Measurements from ENCODE around the gene GABRG3.
"Not testable (repeated sequence)": the region's sequence is repeated elsewhere in the genome, so short reads cannot be mapped to it uniquely, and the experiment has no call there.

GABRG3 gene

GRCh38 chr15:27175472-27176153, 204.6 kb downstream of the GABRG3 start:
- no peak for DNase-seq

GRCh38 chr15:27176785-27177406, 205.9 kb downstream of the GABRG3 start:
- no peak for DNase-seq

- no peak for DNase-seq
These were observed 208.8 kb downstream of the GABRG3 start for GRCh38 chr15:27179789-27180188.

GRCh38 chr15:27182561-27183110, 211.7 kb downstream of the GABRG3 start:
- no peak for DNase-seq

DNA sequence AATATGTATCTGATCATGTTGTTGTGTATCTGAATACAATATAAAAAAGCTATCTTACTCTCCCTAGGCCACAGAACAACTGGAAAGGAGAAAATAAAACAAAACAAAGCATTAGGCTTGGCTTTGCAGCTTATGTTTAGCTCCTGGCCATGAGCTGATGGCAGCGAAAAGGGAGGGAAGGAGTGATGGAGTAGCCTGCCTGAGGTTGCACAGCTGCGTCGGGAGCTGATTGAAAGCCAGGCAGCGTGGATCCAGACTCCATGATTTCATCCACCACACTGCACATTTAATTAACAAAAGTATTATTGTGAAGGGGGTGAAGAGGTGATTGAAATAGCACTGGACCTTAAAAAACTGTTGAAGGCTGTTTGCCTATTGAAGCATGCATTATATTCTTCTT, 212.2 kb downstream of the GABRG3 start:
- peak in 2 of 58 donors; percentile 8 to 13 for DNase-seq

GRCh38 chr15:27191515-27191914, 220.5 kb downstream of the GABRG3 start:
- DNase-seq = not testable (repeated sequence)

DNA sequence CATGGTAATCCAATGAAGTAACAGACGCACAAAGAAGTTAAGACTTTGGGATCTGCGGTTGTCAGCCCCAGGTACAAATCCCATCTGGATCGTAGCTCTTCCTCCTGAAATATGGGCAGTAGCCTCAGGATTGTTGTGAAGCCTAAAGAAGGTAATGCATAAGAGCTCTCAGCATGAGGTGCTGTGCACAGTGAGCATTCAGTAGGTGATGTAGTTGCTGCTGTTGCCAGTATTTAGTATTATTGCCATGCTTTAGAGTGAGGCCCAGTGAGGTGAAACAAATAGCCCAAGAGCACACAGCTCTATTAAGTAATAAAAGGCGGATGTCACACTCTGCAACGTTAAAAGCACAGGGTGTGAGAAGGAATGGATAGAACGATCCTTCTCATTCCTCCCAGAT, 225.7 kb downstream of the GABRG3 start:
- DNase-seq = no peak

DNA sequence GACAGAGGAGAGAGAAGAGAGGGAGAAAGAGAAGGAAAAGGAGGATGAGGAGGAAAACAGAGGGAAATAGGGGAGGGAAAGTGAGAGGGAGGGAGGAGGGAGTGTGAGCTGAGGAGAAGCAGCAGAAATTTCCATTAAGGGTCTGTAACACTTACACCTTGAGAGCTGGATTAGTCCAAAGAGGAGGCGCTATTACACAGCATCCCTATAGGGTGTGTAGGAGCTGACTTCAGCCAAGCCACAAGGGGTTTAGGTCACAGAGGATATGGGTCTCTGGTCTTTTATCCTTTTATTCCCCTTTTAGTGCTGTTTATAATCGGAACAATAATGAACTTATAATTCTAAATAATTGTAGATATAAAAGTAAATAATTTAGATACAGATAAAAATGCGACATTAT, 230.4 kb downstream of the GABRG3 start:
- no peak for DNase-seq

- DNase-seq = no peak
These were observed 239.2 kb downstream of the GABRG3 start for GRCh38 chr15:27210176-27210575.

- no peak for DNase-seq
These were observed 243.1 kb downstream of the GABRG3 start for GRCh38 chr15:27214032-27214431.

DNA sequence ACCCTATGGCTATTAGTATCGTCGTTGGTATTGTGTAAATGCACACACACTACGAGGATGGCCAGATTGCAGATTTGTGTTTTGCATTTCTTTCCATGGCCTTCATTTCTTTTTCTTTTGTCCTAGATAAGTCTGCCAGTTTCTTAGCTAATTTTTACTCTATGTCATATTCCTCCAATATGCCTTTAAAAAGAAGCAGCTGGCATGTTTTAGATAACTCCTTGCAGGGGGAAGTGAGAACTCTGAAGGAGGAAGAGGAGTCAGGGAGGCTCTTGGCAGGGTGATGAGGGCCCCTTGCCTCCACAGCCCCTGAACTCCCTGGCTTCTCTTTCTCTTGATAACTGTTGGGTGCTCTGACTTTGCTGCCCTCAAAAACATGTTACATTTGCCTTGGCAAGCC, 244.0 kb downstream of the GABRG3 start:
- DNase-seq = peak in 1 of 58 donors; percentile 11

GRCh38 chr15:27218426-27218825, 247.4 kb downstream of the GABRG3 start:
- DNase-seq = no peak

DNA sequence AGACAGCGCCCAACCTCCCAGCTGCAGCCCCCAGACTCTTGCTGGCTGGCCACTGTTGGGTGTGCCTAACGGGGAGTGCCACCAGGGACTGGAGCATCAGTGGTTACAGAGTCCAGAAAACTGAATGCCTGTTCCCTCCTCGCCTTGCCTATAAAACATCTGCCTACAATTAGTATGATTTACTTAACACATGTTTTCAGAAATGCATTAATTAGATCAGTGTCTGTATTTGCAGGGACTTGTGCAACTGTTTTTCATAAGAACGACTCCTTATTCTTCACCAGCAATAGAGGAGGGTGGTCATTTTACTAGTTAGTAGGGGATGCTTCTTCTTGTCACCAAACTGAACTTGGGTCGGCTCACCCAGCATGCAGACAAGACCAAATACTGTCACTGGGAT, 248.7 kb downstream of the GABRG3 start:
- no peak for DNase-seq

DNA sequence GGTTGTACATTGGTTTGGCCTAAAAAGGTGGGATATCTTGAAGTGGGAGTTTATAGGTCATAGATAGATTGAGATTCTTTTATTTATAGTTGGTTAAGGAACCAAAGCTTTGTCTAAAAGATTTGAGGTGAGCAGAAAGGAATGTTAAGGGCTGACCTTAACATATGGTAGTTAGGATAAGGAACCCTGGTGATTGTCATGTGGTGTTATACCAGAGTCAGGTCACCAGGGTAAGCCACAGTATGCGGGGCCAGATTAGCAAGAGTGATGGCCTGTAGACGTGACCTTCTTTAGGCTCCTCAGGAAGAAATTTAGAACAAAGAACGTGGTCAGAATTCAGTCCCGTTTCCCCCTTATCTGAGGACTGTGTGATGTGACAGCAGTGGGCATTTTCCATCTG, 249.2 kb downstream of the GABRG3 start:
- DNase-seq = no peak

- DNase-seq = no peak
These were observed 251.5 kb downstream of the GABRG3 start for GRCh38 chr15:27222479-27222878.

- DNase-seq = no peak
These were observed 252.2 kb downstream of the GABRG3 start for GRCh38 chr15:27223179-27223578.

GRCh38 chr15:27231811-27232210, 260.8 kb downstream of the GABRG3 start:
- DNase-seq = no peak

- DNase-seq = no peak
These were observed 261.9 kb downstream of the GABRG3 start for GRCh38 chr15:27232876-27233275.

DNA sequence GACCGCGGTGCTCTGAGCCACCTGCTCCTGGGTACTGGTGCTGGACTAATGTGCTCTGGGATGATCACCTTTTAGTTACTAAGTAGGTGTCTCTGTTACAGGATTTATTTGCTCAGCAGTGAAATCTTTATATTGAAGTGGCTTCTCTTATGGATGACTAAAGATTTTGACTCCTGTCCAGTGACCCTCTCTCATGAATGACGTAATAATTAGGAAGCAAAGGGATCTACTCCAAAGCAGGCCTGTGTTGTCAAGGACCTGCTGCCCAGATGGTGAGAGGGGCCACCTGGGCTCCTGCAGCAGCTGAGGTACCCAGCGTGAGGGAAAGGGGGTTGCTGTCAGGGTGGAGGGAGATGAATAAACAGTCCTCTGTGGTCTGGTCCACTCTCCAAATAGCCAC, 263.6 kb downstream of the GABRG3 start:
- DNase-seq = no peak

DNA sequence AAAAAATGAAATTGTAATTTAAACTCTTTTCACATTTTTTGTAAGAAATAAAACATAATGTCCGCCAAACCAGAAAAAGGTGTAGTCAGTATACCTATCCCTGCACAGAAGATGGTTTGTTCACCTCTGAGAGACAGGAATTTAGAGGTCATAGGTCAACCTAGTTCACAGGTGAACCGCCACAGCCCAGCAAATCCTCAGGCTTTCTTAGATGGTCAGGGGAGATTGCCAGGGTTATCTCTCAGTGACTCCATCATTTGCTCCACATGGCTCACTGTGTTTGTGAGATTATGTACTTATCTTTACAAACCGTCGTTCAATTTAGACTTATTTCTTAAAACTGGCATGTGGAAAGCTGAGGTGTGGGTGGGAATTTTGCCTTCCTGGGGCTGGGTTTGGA, 264.2 kb downstream of the GABRG3 start:
- no peak for DNase-seq

DNA sequence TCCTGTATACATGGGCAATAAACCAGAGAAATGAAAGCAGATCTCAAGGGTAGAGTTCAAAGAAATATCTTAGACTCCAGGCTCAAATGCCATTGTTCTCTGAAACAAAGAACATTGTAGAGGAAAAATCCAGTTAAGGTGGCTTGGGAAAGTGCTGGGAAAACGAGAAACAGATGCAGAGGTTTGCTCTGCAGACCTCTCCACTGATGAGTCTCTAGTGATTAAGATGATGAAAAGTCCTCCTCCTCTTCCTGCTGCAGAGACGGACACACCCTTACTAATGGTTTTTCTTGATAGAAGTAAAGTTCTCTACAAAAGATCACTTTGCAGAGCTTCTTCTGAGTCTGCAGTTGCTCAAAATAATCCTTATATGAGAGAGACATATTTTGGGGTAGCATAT, 264.7 kb downstream of the GABRG3 start:
- DNase-seq = no peak

- DNase-seq = no peak
These were observed 266.4 kb downstream of the GABRG3 start for GRCh38 chr15:27237319-27237939.

DNA sequence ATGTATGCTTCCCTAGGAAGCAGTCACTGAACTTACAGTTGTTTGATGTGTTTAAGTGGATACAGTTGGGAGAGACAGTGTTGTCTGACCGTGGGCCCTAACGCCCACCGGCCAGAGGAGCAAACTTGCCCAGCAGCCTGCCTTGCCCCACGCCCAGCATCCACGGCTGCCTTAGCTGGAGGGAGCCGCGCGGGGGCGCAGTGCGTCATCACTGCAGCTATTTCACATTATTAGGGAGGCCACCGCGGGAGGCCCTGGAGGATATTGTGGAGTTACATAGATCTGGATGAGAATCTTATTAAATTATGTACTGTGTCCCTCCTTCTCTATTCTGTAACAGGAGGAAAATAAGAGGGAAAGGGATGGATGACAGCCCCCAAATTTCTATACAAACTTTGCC, 267.2 kb downstream of the GABRG3 start:
- DNase-seq = no peak

All from anterior cingulate cortex (tissue), 58 donors.